Testis (tissue), 2 donors: ENCODE data around the gene EPHB1.

ENCODE experiments used
- CTCF ChIP-seq, 3 experiments: fragments of 450-650 bp in 2 of 3; fragments of 200-600 bp in 1 of 3; sonication (generic) in 1 of 3; IDR thresholded peaks; one replicate each; pipeline ENCODE4 v1.5.1; 2016 to 2019; ENCODE audit warnings: antibody characterized with exemption in 3 of 3, mild to moderate bottlenecking in 2 of 3, moderate library complexity in 1 of 3
- POLR2A ChIP-seq: fragments of 450-650 bp; IDR thresholded peaks from one replicate; pipeline ENCODE4 v1.6.1; 2017; ENCODE audit warnings: antibody characterized with exemption, mild to moderate bottlenecking, moderate library complexity

GRCh38 chr3:134810850-134811249, 15.8 kb downstream of the EPHB1 start:
- TF ChIP-seq CTCF (IDR thresholded peaks at IDR 0.05) (no peak), POLR2A (no peak)
